GM23248 (cell line): ENCODE data around the gene TTC28.
"Not testable (repeated sequence)": the region's sequence is repeated elsewhere in the genome, so short reads cannot be mapped to it uniquely, and the experiment has no call there.

Experiments
- EZH2 ChIP-seq: fragments of 200-600 bp; sonication (generic); IDR thresholded peaks from 2 replicates; pipeline ENCODE4 v1.6.1; 2018; ENCODE audit warnings: antibody characterized with exemption, mild to moderate bottlenecking; ENCODE audit not compliant: insufficient read depth, poor library complexity, severe bottlenecking
- EZH2phosphoT487 ChIP-seq: fragments of 200-600 bp; sonication (generic); IDR thresholded peaks from 2 replicates; pipeline ENCODE4 v1.6.1; 2018; ENCODE audit warnings: antibody characterized with exemption, moderate library complexity, mild to moderate bottlenecking, low read depth; ENCODE audit not compliant: insufficient read depth

DNA sequence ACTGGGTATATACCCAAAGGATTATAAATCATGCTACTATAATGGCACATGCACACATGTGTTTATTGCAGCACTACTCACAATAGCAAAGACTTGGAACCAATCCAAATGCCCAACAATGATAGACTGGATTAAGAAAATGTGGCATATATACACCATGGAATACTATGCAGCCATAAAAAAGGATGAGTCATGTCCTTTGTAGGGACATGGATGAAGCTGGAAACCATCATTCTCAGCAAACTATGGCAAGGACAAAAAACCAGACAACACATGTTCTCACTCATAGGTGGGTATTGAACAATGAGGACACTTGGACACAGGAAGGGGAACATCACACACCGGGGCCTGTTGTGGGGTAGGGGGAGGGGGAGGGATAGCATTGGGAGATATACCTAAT, 216.2 kb downstream of the TTC28 start:
- not testable (repeated sequence) for TF ChIP-seq EZH2, EZH2phosphoT487
